GM18505 (cell line): ENCODE results near the gene TES.
A peak's percentile ranks its signal among the peaks of the same experiment; 100 is the strongest.

ENCODE experiments used
- ATAC-seq: cut with Tn5 transposase; IDR thresholded peaks from one replicate; pipeline ENCODE4 v1.9.1; 2021; ENCODE audit not compliant: unreplicated experiment
- POLR2A ChIP-seq: IDR thresholded peaks from 4 replicates; pipeline ENCODE4 v1.6.1; 2011; ENCODE audit warnings: borderline replicate concordance; ENCODE audit not compliant: insufficient read depth, insufficient read length; ENCODE audit errors: extremely low read depth

The TES gene

GRCh38 chr7:116208919-116209318 lies 1.4 kb upstream of the TES start:
- ATAC-seq: no peak
- TF ChIP-seq POLR2A: no peak

DNA sequence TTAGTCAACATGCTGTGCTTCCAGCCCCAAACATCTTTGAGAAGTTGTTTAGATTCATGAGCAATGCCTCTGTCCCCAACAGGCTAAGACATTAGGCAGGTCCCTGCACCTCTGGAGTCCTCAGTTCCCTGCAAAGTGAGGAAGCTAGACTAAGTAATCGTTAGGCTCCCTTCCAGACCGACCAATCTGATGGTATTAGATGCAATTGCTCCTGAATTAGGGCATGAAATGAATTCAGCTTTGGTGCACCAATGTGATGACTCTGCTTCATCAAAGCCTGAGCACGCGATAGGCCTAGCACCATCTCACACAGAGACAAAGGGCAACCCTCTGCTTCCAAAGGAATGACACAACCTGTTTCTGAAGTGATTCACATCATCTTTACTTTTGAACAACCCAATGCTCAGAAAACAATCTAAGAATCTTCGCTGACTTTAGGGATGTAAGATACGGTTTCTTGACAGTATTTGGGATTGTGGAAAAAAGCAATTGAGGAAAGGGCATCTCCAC lies 723 bp upstream of the TES start:
- no peak for TF ChIP-seq POLR2A
- no peak for ATAC-seq

DNA sequence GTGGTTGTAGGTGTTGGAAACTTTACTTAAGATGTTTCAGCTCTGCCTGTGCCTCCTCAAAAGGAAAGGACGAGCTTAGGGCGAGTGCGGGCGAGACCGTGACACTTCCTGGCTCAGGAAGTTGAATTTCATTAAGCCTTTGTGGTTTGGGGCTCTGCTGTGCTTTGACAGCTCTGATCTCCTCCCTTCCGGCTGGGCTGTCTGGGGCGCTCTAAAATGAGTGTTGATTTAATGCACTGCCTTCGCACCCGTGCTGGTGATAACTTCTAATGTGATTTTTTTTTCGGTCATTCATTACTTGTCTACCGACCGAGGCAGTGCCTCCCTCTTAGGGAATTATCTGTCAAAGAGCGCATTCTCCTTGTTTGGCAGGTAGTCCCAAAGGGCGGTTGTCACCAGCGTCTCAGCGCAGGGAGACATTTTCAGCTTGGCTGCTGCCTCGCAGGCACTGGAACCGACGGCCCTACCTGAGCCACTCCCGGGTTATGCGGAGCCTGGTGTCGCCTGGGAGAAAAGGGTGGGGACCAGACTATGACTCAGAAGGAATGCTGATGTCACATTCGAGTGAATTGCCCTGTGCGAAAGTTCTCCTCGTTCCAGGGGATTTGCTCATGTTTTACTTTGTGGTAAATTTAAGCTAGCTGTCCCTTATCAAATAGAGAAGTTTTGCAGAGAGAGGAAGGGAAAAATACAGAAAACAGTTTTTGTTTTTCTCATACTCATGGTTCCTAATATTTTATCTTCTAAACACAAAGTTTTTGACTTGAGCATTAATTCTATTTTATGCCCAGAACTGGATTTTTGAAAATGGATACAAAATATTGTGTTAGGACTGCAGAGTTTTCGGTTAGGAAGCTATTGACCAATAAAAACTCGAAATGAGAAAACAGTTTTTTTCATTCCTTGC lies 920 bp downstream of the TES start:
- TF ChIP-seq POLR2A: no peak

DNA sequence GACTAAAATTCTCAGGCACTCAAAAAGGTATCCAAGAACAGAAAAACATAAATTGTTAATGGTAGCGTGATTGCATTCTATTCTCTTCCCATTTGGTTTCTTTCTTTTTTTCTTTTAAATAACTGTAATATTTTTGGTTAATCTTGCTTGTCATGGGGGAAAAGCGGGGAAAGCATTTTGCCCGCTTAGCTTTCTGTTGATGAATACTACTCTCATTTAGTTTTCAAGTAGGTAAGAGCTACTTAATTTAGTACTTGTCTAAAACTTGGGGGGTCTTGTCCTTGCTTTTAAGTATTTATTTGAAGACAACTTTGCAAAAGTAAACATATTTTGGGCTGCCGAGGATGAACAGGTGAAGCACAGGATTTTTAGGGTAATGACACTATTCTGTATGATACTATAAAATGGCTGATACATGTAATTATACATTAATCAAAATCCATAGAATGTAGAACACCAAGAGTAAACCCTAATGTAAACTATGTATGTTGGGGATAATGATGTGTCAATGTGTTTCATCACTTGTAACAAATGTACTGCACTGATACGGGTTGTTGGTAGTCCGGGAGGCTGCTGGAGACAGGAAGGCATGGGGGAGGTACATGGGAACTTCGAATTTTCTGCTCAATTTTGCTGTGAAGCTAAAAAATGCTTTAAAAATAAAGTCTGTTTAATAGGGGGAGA lies 1.7 kb downstream of the TES start:
- no peak for TF ChIP-seq POLR2A
- no peak for ATAC-seq

More for the DNA sequence above, 920 bp downstream of the TES start:
- ATAC-seq: peak; percentile 76

- no peak for ATAC-seq
- no peak for TF ChIP-seq POLR2A
These were observed 2.5 kb downstream of the TES start for GRCh38 chr7:116212869-116213268.

GRCh38 chr7:116213361-116214130 lies 3.2 kb downstream of the TES start:
- no peak for ATAC-seq
- no peak for TF ChIP-seq POLR2A

GRCh38 chr7:116214921-116215320 lies 4.6 kb downstream of the TES start:
- ATAC-seq: no peak
- no peak for TF ChIP-seq POLR2A

- TF ChIP-seq POLR2A: no peak
- ATAC-seq: no peak
These were observed 5.2 kb downstream of the TES start for GRCh38 chr7:116215551-116215950.

GRCh38 chr7:116216956-116217571 lies 6.7 kb downstream of the TES start:
- no peak for ATAC-seq
- TF ChIP-seq POLR2A: no peak

DNA sequence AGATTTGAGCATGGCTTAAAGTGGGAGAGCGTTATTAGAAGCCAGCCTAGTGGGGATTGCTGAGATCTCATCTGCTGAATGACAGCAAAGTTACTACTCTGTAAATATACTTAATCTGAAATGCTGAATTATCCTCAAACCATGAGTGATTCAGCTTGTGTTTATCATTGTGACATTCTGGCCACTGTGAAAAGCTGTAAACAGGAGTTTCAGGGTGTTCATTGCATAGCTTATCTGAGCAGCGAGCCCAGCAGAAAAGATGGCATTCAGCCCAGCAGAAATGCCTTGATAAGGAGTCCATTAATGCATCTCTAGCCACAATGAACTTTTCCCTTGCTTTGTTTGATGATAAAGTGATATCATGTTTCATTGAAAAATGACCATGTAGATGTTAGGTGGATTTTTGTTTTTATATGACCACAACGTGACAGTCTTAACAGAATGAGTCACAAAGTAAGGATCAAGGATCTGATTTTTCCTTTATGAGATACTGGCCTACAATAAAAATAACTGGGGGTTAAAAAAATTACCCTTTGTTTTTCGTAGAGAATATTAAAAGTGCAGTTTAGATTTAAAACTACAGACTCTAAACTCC lies 7.8 kb downstream of the TES start:
- no peak for ATAC-seq
- TF ChIP-seq POLR2A: no peak

GRCh38 chr7:116218747-116219146 lies 8.4 kb downstream of the TES start:
- no peak for ATAC-seq
- TF ChIP-seq POLR2A: no peak

GRCh38 chr7:116219288-116219687 lies 8.9 kb downstream of the TES start:
- TF ChIP-seq POLR2A: no peak
- no peak for ATAC-seq
